B cell (primary cell): Measurements from ENCODE around the gene CEP128. TPM values are rescaled to one million over a fixed set of nuclear protein-coding genes. Genes with fewer than 3 reads are reported as not detected.

Experiments
- ATAC-seq: fragments of 200-7000 bp; cut with Tn5 transposase; one replicate; pipeline ENCODE4 v1.10.0; 2021; ENCODE audit warnings: low read depth, mild to moderate bottlenecking, moderate number of reproducible peaks, moderate library complexity
- CTCF ChIA-PET: fragments of 350-600 bp; sonication (Branson Sonifier 250); formaldehyde crosslinking; loops from one replicate; lab custom pipeline; 2021; ENCODE audit warnings: antibody characterized with exemption, inconsistent platforms; lab: Charles Lee
- POLR2A ChIA-PET: fragments of 350-600 bp; sonication (Branson Sonifier 250); formaldehyde crosslinking; loops from one replicate; lab custom pipeline; 2021; ENCODE audit warnings: antibody characterized with exemption; lab: Charles Lee
- DNase-seq: peaks from one replicate; pipeline ENCODE4 v3.0.0; 2013
- H2AFZ ChIP-seq: 2 replicates; pipeline ENCODE4 v1.6.1; 2012; ENCODE audit warnings: mild to moderate bottlenecking, low read depth, low read length; ENCODE audit not compliant: insufficient read depth, poor library complexity, severe bottlenecking
- H3K27ac ChIP-seq, 2 donors: 1 replicate in 1 of 2; 2 replicates in 1 of 2; pipeline ENCODE4 v1.5.1; 2012 to 2013; ENCODE audit warnings: low read length in 2 of 2, mild to moderate bottlenecking in 2 of 2, moderate library complexity in 1 of 2
- H3K27me3 ChIP-seq, 4 experiments: fragments of 200-600 bp in 1 of 4; sonication (generic) in 1 of 4; replicated peaks in 1 of 4; 1 replicate in 2 of 4; 2 replicates in 2 of 4; pipeline versions ENCODE4 v1.6.1 to v1.7.0; 2013 to 2016; ENCODE audit warnings: low read length in 3 of 4, mild to moderate bottlenecking in 2 of 4, mixed read lengths in 1 of 4, moderate library complexity in 1 of 4; ENCODE audit not compliant: insufficient read depth in 4 of 4, control insufficient read depth in 3 of 4; ENCODE audit errors: control extremely low read depth in 1 of 4
- H3K36me3 ChIP-seq, 2 experiments: replicated peaks in 1 of 2; 1 replicate in 1 of 2; 2 replicates in 1 of 2; pipeline versions ENCODE4 v1.6.1 to v1.7.1; 2013; ENCODE audit warnings: low read length in 1 of 2; ENCODE audit not compliant: insufficient read depth in 2 of 2, control insufficient read depth in 1 of 2; ENCODE audit errors: control extremely low read depth in 1 of 2, extremely low read depth in 1 of 2
- H3K4me1 ChIP-seq, 2 donors: fragments of 200-600 bp in 1 of 2; sonication (generic) in 1 of 2; 1 replicate in 1 of 2; 2 replicates in 1 of 2; pipeline versions ENCODE4 v1.5.1 to v1.6.1; 2013 to 2017; ENCODE audit warnings: low read length in 2 of 2; ENCODE audit not compliant: control insufficient read depth in 2 of 2, insufficient read depth in 2 of 2
- H3K4me2 ChIP-seq: replicated peaks from 2 replicates; pipeline ENCODE3; 2012; ENCODE audit warnings: mild to moderate bottlenecking, low read depth, low read length; ENCODE audit not compliant: poor library complexity, severe bottlenecking
- H3K4me3 ChIP-seq, 5 experiments: fragments of 200-600 bp in 1 of 5; sonication (generic) in 1 of 5; 1 replicate in 3 of 5; 2 replicates in 2 of 5; pipeline versions ENCODE4 v1.5.1 to v1.7.0; 2011 to 2016; ENCODE audit warnings: low read length in 4 of 5, mild to moderate bottlenecking in 4 of 5, low read depth in 2 of 5, control low read depth in 1 of 5, moderate library complexity in 1 of 5; ENCODE audit not compliant: insufficient read depth in 1 of 5; ENCODE audit errors: control extremely low read depth in 1 of 5, extremely low read depth in 1 of 5
- H3K79me2 ChIP-seq: fragments of 200-600 bp; sonication (generic); one replicate; pipeline ENCODE4 v1.6.0; 2016; ENCODE audit warnings: low read length; ENCODE audit not compliant: control insufficient read depth, insufficient read depth
- H3K9ac ChIP-seq: fragments of 200-600 bp; sonication (generic); 2 replicates; pipeline ENCODE4 v1.6.1; 2017; ENCODE audit warnings: mild to moderate bottlenecking, low read length, moderate library complexity
- H3K9me3 ChIP-seq, 3 donors: one replicate each; pipeline versions ENCODE4 v1.6.1 to v1.7.1; 2013; ENCODE audit warnings: low read length in 2 of 3; ENCODE audit not compliant: control insufficient read depth in 2 of 3, insufficient read depth in 1 of 3; ENCODE audit errors: control extremely low read depth in 1 of 3
- H4K20me1 ChIP-seq: 2 replicates; pipeline ENCODE4 v1.6.0; 2012; ENCODE audit warnings: mild to moderate bottlenecking, low read length; ENCODE audit not compliant: insufficient read depth, control insufficient read depth, poor library complexity, severe bottlenecking
- H3K27ac Mint-ChIP-seq: one replicate; pipeline ENCODE4 v1.8.0; 2021; ENCODE audit warnings: mixed read lengths
- H3K27me3 Mint-ChIP-seq: one replicate; pipeline ENCODE4 v1.8.0; 2021; ENCODE audit warnings: mixed read lengths
- H3K4me1 Mint-ChIP-seq: one replicate; pipeline ENCODE4 v1.8.0; 2021; ENCODE audit warnings: mixed read lengths
- H3K4me3 Mint-ChIP-seq: one replicate; pipeline ENCODE4 v1.8.0; 2021; ENCODE audit warnings: mixed read lengths
- H3K9me3 Mint-ChIP-seq: one replicate; pipeline ENCODE4 v1.8.0; 2022; ENCODE audit warnings: mixed read lengths; ENCODE audit not compliant: insufficient read depth
- CTCF ChIP-seq: fragments of 200-600 bp; IDR thresholded peaks from one replicate; pipeline ENCODE4 v1.8.0; 2022; ENCODE audit warnings: antibody characterized with exemption, mild to moderate bottlenecking
- EZH2 ChIP-seq: IDR thresholded peaks from 2 replicates; pipeline ENCODE4 v1.6.1; 2012; ENCODE audit warnings: borderline replicate concordance, low read depth, mild to moderate bottlenecking, moderate library complexity, low read length; ENCODE audit not compliant: insufficient read depth, poor library complexity, severe bottlenecking
- WGBS: methylation state at CpG from one replicate; pipeline ENCODE4 v1.1.5; 2013; ENCODE audit warnings: missing lambda C conversion rate; ENCODE audit not compliant: insufficient coverage; 5-methylcytosine and 5-hydroxymethylcytosine counted together
- intact Hi-C: fragments of 100-400 bp; cut with micrococcal nuclease; formaldehyde crosslinking; loops from one replicate; pipeline ENCODE4 v1.10.0; 2022
- polyA plus RNA-seq: library from polyadenylated mRNA; depleted of rRNA; stranded (reverse); fragments of >200 nt; gene quantifications from 2 replicates; pipeline ENCODE4 v1.2.3, GENCODE V29; 2012
- total RNA-seq, 2 donors: library from RNA; stranded (reverse); fragments of 120-200 nt in 1 of 2; gene quantifications; 1 replicate in 1 of 2; 2 replicates in 1 of 2; pipeline versions ENCODE4 v1.2.3 to v1.2.4, GENCODE V29; 2013 to 2022

Gene CEP128
- total and polyA plus RNA-seq, 2 donors (not counting 1 experiment from before 2014, with no cell fraction given), result 1.1 to 31.6 TPM

- no peaks in the 10 kb centered on the region for H3K79me2 ChIP-seq
- 95% methylated on average over 2 of the region's 5 CpGs for WGBS
- no peak overlapping the region for H3K9ac ChIP-seq
- Mint-ChIP-seq H3K4me1 (peaks cover 19% of the 10 kb centered on the region), H3K27ac (no peak overlapping the region), H3K4me3 (no peak overlapping the region), H3K27me3 (peaks cover 16% of the 10 kb centered on the region), H3K9me3 (no peaks in the 10 kb centered on the region)
- H3K4me2 ChIP-seq, result no peak overlapping the region
- H3K9me3 ChIP-seq, result no peaks in the 10 kb centered on the region
- ChIA-PET CTCF (no interaction called here), POLR2A (no interaction called here)
- TF ChIP-seq EZH2 (no peak), CTCF (no peak)
- DNase-seq (no peak), ATAC-seq (no peak)
- no peak overlapping the region for H3K4me3 ChIP-seq
- peaks cover 0 to 4% (median 0%) of the 10 kb centered on the region in 4 experiments for H3K27me3 ChIP-seq
- no peak overlapping the region for H3K27ac ChIP-seq
- intact Hi-C loops, result loop anchor here (5.0 kb wide), 1 partner anchor 527 kb away; no protein-coding TSS in a partner anchor
- no peaks in the 10 kb centered on the region for H3K36me3 ChIP-seq
- H3K4me1 ChIP-seq, result peaks cover 15 to 18% of the 10 kb centered on the region in 2 donors
- no peaks in the 10 kb centered on the region for H4K20me1 ChIP-seq
- no peak overlapping the region for H2AFZ ChIP-seq
These were observed 3.5 kb upstream of the CEP128 start for GRCh38 chr14:80944861-80945617.

GRCh38 chr14:80942191-80942600, 658 bp upstream of the CEP128 start:
- TF ChIP-seq EZH2 (no peak), CTCF (no peak)
- peak overlapping the region; percentile 71 for H3K27ac Mint-ChIP-seq

More at GRCh38 chr14:80942191-80942600, 658 bp upstream of the CEP128 start:
- no peaks in the 10 kb centered on the region for H3K36me3 ChIP-seq
- H3K9ac ChIP-seq, result peak overlapping the region; percentile 69
- Mint-ChIP-seq H3K9me3 (no peaks in the 10 kb centered on the region), H3K4me3 (peak overlapping the region; percentile 84), H3K27me3 (peaks cover 3% of the 10 kb centered on the region), H3K4me1 (peaks cover 19% of the 10 kb centered on the region)
- peak overlapping the region; percentile 71 to 83 (median 71) for H3K4me3 ChIP-seq
- CTCF ChIA-PET, result interaction anchor here (0.8 to 4.0 kb wide), 5 partner anchors 12 to 534 kb away, joined by 3 to 13 read pairs (median 4); partner anchors contain the start of genes GTF2A1 and TSHR
- DNase-seq, result peak; percentile 19
- no peaks in the 10 kb centered on the region for H3K27me3 ChIP-seq
- H3K27ac ChIP-seq, result peak overlapping the region in 1 of 2 donors; percentile 59
- H3K9me3 ChIP-seq, result no peaks in the 10 kb centered on the region
- H3K79me2 ChIP-seq, result no peaks in the 10 kb centered on the region
- intact Hi-C loops, result loop anchor here (1.0 to 5.0 kb wide), 2 partner anchors 45 to 530 kb away; no protein-coding TSS in a partner anchor
- H2AFZ ChIP-seq, result peak overlapping the region; percentile 93
- POLR2A ChIA-PET, result interaction anchor here (0.7 to 1.6 kb wide), 3 partner anchors 277 to 281 kb away, joined by 3 to 4 read pairs (median 3); partner anchors contain the start of gene GTF2A1
- H3K4me2 ChIP-seq, result peak overlapping the region; percentile 85
- H4K20me1 ChIP-seq, result no peaks in the 10 kb centered on the region
- 40% methylated on average over 2 of the region's 5 CpGs for WGBS
- peaks cover 15 to 18% of the 10 kb centered on the region in 2 donors for H3K4me1 ChIP-seq
- peak; percentile 2 for ATAC-seq
